ENCODE data around the gene HOXD8.

HOXD8 gene

DNA sequence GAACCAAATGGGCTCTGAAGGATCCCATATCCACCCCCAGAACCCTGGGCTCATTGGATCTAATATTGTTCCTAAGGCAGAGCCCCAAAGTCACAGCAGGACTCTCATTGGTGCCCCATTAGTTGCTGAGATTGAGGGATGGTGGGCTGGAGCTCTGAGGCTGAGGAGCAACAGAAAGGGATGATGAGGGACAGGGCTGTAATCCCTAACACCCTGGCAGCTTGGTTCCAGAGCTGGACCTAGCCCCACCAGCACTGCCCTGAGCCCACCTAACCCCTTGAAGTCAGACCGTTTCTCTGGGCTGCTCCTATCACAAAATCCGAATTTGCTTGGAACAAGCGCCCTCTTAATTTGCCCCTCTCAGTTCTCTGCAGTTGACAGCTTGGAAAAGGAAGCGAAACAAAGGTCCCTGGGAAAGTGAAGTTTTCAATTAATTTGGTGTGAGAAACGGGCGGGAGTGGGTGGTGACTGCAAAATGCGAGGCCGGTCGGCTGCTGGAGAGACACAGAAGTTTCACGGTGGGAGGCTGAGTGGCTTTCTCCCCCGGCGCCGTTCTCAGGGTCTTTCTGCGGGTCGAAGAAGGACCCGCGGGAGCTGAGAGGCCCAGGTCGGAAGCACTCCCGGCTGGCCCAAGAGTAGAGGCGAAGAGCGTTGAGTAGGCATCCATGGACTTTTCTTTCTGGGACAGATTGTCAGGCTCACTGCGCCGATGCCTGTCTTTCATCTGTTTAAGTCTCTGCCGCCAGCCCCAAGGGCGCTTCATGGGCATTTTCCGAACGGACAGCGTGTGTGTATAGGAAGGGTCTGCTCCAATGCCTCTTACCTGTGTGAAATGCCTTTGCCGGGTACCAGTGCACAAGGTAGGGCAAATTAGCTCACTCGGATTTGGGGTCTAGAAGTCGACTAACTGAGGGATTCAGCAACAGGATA is 37.9 kb upstream of the HOXD8 start:
- no peak for DNase-seq

DNA sequence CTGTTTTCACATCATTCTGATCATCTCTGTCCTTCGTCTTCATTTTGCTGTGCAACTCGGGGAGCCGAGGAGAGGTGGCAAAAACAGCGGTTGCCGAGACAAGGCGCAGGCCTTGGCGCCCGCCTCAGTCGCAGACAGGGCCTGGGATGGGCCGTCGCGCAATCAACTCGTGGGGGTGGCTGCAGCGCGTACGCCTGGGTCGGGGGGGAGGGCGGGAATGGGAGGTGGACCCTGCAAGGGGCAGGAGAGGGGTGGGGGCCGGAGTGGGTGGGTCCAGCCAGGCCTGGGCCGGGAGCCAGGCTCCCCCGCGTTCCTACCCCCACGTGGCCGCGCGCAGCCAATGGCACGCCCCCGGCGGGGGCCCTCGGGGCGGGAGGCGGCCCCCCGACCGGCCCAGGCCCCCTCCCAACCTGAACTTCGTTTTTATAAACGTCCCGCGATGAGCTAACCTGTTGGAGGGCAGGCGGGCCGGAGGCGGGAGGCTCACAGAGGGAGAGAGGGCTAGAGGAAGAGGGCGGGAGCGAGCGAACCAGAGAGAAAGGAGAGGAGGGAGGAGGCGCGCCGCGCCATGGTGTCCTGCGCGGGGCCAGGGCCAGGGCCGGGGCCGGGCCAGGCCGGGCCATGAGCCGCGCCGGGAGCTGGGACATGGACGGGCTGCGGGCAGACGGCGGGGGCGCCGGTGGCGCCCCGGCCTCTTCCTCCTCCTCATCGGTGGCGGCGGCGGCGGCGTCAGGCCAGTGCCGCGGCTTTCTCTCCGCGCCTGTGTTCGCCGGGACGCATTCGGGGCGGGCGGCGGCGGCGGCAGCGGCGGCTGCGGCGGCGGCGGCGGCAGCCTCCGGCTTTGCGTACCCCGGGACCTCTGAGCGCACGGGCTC is 37.0 kb upstream of the HOXD8 start, which contains the start of gene HOXD13:
Gene HOXD13 (plus strand): TSS at position 452 of the 875 bp plus-strand sequence. CDS start 170 bp downstream, at position 622.
- no peak for DNase-seq

DNA sequence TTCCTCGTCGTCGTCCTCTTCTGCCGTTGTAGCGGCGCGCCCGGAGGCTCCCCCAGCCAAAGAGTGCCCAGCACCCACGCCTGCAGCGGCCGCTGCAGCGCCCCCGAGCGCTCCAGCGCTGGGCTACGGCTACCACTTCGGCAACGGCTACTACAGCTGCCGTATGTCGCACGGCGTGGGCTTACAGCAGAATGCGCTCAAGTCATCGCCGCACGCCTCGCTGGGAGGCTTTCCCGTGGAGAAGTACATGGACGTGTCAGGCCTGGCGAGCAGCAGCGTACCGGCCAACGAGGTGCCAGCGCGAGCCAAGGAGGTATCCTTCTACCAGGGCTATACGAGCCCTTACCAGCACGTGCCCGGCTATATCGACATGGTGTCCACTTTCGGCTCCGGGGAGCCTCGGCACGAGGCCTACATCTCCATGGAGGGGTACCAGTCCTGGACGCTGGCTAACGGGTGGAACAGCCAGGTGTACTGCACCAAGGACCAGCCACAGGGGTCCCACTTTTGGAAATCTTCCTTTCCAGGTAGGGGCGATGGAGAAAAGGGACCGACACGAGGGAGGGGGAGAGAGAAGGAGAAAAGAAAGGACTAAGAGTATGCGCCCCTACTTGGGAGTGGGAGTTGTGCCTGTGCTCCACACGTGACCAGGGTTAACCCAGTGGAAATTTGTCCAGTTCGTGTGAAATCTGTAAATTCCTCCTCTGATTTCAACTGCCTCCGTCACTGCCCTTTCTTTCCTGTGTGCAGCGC is 36.2 kb upstream of the HOXD8 start:
- no peak for DNase-seq

DNA sequence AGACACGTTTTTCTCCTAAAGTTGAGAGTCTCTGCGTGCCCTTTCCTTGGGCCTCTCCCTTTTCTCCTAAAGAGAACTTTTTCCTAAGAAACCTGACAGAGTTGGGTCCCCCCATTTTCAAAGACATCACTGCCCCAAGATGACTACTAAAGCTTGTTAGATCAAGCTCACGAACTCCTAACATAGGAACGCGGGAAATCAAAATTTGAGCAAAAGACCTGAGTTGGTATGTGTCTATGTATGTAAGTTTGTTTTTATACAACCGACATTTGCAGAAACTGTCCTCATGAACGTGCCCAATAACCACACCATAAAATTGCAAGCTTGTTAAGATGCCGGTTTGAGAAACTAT is 35.6 kb upstream of the HOXD8 start:
- no peak for DNase-seq

DNA sequence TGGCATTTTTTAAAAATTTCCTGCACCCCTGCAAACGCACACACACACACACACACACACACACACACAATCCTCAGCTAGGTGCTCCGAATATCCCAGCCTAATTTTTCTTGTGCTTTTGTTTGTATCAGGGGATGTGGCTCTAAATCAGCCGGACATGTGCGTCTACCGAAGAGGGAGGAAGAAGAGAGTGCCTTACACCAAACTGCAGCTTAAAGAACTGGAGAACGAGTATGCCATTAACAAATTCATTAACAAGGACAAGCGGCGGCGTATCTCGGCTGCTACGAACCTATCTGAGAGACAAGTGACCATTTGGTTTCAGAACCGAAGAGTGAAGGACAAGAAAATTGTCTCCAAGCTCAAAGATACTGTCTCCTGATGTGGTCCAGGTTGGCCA is 35.2 kb upstream of the HOXD8 start:
- DNase-seq = no peak

DNA sequence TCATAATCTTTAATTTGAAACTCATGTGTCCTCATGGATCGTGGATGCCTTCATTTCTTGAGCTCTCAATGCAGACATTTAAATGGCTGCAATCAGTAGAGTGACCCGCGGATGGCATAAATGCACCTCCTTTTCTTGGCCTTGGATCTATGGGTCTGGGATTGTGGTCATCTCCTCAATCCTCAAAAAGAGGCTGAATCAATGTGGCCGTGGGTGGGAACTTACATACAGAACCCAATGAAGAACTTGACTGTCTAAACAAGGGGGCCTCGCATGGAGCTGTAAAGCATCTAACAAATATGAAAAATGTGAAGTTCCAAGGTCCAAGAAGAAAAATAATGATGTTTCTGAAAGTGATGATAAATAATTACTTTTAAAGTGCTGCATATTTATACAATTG is 34.1 kb upstream of the HOXD8 start:
- no peak for DNase-seq

DNA sequence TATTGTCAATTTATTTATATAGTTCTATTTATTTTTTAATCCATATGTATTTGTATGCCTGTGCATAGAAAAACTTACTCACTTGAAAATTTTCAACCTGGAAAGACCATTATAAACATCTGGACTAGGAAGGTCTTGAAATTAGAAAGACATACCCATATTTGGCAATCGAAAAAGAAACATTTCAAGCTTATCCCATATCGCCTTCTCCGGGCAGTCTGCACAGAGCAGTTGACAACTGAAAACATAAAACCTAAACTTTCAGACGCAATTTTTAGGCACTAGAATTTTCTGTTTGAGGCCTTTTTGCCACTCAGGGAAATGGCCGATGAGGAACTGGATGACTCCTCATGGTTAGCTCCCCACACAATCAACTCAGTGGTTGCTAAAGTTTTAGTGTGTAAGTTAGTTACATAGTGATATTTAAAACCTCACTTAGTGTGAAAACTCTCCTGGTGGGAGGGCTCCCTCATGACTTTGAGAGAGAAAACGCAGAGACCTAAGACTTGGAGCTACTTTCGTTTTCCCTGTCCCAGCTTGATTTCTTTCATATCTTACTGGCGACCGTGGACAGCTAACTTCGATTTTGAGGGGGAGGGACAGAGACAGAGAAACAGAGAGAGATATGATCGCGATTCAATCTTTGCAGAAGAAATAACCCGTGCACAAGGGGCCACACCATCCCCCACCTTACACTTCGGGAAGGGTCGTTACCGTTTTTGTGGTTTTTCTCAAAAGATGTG is 33.1 kb upstream of the HOXD8 start:
- DNase-seq = no peak

DNA sequence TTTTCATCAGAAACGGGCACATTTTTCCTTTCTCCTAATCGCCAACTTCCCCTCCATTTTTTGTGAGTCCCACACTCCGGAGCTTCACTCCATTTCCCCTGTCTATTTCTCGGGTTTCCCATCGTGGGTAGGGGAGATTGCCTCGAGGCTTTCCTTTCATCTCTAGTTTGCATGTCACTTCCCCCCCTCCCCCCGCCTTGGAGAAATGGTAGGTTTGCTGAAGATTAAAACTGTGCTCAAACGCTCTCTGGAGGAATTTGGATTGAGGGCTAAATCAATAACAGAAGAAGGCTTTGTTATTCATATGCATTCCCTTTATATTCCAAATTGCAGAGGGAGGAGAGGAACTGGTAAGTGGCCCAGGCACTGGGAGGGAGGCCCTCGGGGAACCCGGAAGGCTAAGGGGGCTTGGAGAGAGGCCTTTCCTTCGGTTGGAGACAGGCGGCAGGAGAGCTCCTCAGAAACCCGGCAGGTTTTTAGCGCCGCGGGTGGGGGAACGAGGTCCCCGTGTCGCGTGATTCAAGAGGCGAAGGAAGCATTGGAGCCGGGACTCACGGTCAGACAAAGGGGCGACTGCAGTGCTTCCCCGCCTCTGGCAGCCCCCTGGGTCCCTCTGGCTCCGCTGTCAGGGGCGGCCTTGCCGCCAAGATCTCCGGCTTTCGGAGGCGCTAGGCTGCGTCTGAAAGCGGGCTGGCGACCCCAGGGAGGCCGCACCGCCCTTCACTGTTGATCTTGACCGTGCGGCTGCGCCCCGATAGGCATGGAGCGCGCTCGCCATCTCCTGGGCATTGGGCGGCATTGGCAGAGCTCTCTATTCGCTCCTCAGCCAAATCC is 32.3 kb upstream of the HOXD8 start:
- peak; percentile 74 for DNase-seq

DNA sequence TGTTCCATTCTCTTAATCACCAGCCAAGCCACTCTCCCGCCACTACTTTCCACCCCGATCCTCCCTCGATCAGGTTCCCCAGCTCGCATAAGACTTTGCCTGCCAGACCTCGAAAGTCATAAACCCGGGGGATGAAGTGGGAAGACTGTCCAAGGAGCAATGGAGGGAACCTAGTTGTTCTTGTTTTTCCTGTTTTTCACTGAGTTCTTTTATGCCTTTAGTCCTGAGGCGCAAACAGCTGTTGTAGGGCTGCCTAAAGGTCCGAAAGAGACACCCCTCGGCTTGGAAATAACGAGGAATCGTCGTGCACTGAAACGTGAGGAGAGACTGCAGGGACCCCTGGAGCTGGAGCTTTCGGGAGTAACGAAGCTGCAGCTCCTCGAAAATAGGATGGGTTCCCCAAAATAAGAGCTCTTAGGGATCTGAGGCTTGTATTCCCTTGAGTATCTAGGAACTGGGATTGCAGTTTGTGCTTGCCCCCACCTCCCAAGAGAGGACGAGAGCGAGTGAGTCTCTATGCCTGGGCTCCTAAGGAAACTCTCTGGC is 31.6 kb upstream of the HOXD8 start:
- DNase-seq = no peak

DNA sequence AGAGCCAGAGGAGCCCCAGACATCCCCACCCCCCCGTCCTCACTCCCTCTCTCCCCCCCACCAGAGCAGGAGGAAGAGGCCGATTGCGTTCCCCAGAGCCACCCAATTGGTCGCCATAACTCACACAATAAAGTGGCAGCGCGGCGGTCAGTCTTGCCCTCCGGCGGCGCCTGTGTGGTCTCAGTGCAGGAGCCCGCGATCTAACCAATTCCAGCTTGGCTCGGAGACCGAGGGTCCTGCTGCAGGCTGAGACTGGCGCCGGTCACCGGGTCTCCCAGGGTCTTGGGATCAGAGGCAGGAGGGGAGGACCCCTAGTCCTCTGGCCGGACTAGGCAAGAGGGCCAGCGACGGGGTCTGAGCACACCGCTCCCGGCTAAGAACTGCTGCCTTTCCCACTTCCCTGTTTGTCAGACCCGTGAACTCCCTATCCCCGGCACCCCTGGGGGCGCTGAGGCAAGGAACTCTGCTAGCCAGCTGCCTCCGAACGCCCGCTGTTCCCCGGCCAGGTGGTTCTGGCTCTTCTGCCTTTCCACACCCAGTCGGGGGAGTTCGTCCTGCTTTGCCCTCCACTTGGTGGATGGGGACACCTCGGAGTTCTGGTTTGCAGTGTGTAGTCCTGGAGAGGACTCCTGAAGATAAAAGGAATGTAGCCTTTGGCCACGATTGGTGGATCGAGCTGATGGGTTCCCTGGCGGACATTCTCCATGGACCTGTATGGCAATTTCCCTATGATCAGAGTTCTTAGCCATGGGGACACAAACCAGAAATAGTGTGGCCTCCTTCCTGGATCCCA is 30.9 kb upstream of the HOXD8 start:
- DNase-seq = no peak

DNA sequence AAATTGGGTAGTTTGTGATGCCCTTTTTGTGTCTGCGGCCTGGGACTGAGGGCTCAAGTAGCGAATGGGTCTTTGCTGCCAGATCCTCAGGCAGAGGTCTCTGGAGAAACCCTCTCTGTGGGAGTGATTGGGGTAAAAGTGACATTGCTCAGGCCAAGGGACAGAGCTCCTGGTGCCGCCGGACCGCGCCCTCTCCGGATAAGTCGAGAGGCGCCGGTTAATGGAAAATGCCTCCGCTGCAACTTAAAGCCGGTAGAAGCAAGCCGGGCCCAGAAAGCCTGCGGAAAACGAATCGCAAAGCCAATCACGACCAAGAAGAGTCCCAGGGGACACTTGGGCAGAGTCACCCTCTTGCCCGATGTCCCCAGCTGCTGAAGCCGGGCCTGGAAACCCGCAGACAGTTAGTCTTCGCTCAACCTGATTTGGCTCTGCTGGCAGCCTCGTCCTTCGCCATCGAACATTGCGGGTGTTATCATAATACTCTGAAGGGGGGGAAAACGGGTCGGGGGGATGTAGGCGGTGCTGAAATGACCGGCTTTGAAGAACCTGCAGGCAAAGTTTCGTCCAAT is 30.3 kb upstream of the HOXD8 start:
- no peak for DNase-seq

DNA sequence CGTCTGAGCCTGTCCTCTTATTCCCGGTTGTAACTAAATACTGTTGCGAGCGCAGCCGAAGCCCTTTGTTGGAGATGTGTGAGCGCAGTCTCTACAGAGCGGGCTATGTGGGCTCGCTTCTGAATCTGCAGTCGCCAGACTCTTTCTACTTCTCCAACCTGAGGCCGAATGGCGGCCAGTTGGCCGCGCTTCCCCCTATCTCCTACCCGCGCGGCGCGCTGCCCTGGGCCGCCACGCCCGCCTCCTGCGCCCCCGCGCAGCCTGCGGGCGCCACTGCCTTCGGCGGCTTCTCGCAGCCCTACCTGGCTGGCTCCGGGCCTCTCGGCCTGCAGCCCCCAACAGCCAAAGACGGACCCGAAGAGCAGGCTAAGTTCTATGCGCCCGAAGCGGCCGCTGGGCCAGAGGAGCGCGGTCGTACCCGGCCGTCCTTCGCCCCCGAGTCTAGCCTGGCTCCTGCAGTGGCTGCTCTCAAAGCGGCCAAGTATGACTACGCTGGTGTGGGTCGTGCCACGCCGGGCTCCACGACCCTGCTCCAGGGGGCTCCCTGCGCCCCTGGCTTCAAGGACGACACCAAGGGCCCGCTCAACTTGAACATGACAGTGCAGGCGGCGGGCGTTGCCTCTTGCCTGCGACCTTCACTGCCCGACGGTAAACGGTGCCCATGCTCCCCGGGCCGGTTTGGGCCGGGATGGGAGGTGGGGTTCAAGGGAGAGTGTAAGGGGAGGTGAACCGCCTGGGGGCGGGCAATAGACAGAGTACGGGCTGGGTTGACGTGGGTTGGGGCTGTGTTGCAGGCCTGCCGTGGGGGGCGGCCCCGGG is 29.6 kb upstream of the HOXD8 start, which contains the start of gene HOXD12:
Gene HOXD12 (plus strand): TSS at position 68 of the 819 bp plus-strand sequence. CDS start 7 bp downstream, at position 75.
- no peak for DNase-seq

DNA sequence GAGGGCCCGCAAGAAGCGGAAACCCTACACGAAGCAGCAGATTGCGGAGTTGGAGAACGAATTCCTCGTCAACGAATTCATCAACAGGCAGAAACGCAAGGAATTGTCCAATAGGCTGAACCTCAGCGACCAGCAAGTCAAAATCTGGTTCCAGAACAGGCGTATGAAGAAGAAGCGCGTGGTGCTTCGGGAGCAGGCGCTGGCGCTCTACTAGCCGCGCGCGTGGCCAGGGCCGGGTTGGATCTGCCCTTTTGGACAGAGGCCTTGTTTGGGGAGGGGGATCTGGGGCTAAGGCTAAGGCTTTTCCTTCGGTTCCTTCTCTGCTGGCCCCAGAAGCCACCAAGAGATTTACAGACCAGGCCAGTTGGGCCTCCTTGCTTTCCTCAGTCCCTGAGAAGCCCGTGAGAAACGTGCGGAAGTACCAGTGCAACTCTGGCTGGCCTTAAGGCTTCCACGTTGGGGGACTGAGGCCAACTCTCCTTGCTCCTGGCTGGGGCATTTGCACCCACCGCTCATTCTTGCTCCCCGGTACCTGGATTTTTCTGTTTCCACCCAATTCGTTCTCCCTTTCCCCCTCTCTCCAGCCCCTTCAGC is 28.9 kb upstream of the HOXD8 start:
- no peak for DNase-seq

DNA sequence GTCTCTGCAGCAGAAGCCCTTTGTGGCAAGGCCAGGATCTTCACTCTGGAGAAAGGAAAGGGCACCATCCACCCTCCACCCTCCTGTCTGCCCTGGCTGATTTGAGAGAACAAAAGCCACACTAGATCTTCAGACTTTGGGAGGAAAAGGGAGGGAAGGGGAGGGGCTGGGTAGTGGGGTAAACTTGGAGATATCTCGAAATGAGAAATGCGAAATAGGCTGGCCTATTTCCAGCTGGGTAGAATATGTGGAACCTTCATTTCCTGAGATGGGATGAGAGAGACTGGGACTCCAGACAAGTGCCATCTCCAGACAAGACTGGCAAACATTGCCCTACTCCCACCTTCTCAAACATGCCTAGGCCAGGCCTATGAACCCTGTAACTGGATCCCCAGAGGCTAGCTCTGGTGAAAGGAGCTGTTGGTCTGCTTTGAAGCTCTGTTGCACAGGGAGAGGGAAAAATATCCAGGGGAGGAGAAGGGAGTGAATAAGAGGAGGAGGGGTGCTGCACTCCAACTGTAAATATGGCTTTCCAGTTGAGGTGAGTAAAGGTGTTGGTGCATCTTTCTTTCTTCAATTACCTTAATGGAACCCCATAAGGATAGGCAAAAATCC is 28.2 kb upstream of the HOXD8 start:
- no peak for DNase-seq

DNA sequence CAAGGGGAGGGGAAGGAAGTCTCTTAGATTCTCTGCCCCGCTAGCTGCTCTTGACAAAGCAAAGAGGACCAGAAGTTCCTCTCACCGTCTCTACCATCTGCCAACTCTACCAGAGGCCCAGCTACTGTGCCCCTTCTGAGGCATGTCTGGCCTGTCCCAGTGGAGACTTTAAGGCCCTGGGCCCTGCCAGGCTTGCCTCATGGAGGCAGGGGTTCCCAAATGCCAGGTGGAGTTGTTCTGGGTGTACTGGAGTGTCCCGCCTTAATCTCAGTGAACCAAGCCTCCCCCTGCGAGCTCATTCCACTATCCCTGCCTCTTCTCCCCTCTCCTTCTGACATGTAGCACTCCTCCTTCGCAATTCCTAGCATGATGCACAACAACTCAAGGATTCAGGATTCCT is 27.7 kb upstream of the HOXD8 start:
- no peak for DNase-seq

DNA sequence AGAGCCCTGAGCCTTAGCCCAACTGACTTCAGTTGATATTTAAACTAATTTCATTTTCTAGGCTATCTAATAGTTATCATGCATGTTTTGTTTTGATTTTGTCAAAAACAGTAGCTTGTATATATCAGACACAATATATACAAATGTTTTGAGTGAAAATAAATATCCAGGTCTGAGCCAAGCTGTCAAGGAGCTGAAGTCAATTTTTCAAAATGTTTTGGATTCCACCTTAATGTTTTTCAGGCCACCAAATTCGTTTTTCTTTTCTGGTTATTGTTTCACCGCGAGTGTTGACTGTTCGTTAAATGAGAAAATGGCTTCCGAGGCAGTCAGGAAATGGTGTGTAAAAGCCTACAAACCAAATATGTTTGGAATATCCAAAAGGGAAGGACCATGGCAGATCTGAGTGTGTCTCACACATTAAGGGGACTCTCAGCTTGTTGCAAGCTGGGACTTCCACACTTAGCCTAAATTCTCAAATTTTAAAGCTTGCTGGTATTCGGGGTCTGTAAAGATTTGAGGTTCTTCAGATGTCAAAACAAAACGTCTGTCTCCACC is 27.1 kb upstream of the HOXD8 start:
- no peak for DNase-seq

DNA sequence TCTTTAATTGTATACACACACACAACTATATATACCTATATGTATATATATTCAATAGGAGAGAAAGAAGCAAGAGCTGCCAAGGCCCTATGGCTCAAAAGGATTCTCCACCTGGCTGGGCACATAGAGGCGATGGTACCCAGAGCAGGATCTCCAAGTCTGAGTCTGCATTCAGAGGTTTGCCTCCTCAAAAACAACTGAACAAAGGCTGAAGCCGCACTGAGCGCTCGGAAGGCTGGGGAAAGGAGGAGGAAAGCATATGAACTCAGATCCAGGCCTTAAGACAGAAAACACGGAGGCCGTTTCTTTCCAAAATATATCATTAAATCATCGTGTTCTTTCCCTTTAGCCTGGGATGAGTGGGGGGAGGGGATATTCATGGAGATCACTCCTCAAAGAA is 26.3 kb upstream of the HOXD8 start:
- DNase-seq = no peak

Data from activated CD4-positive, alpha-beta T cell treated with anti-CD3 and anti-CD28 coated beads for 48 hours (primary cell).